MM.1S (cell line): ENCODE results near the gene SLC12A7.
"Not testable (repeated sequence)": the region's sequence is repeated elsewhere in the genome, so short reads cannot be mapped to it uniquely, and the experiment has no call there.

Experiments used
- DNase-seq: peaks from one replicate; pipeline ENCODE4 v3.0.0-alpha.2; 2015
- H2AFZ ChIP-seq: fragments of 300-600 bp; sonication (generic); 2 replicates; pipeline ENCODE4 v1.6.0; 2016; ENCODE audit warnings: antibody characterized with exemption, low read length
- H3F3A ChIP-seq: fragments of 300-600 bp; sonication (generic); 2 replicates; pipeline ENCODE4 v1.6.1; 2016; ENCODE audit warnings: mild to moderate bottlenecking, antibody characterized with exemption, low read length, moderate library complexity, mixed read lengths; ENCODE audit not compliant: insufficient read depth
- H3K27ac ChIP-seq: fragments of 300-600 bp; sonication (generic); 2 replicates; pipeline ENCODE4 v1.5.1; 2016; ENCODE audit warnings: mild to moderate bottlenecking, low read length
- H3K27me3 ChIP-seq: fragments of 300-600 bp; sonication (generic); replicated peaks from 2 replicates; pipeline ENCODE4 v1.6.0; 2016; ENCODE audit warnings: low read length; ENCODE audit not compliant: insufficient read depth
- H3K36me3 ChIP-seq: fragments of 300-600 bp; sonication (generic); replicated peaks from 2 replicates; pipeline ENCODE4 v1.6.1; 2016; ENCODE audit warnings: mild to moderate bottlenecking, low read length, mixed read lengths; ENCODE audit not compliant: insufficient read depth
- H3K4me1 ChIP-seq: fragments of 300-600 bp; sonication (generic); 2 replicates; pipeline ENCODE4 v1.6.1; 2016; ENCODE audit warnings: low read length, mixed read lengths
- H3K4me2 ChIP-seq: fragments of 300-600 bp; sonication (generic); 2 replicates; pipeline ENCODE4 v1.6.0; 2016; ENCODE audit warnings: low read depth, low read length
- H3K4me3 ChIP-seq: fragments of 300-600 bp; sonication (generic); 2 replicates; pipeline ENCODE4 v1.5.1; 2016; ENCODE audit warnings: low read length, mixed read lengths
- H3K79me2 ChIP-seq: fragments of 300-600 bp; sonication (generic); 2 replicates; pipeline ENCODE4 v1.6.1; 2016; ENCODE audit warnings: mixed run types, low read length, mixed read lengths
- H3K9ac ChIP-seq: fragments of 300-600 bp; sonication (generic); 2 replicates; pipeline ENCODE4 v1.6.1; 2016; ENCODE audit warnings: low read length, mixed read lengths
- H3K9me2 ChIP-seq: fragments of 300-600 bp; sonication (generic); replicated peaks from 2 replicates; pipeline ENCODE4 v1.6.1; 2016; ENCODE audit warnings: mild to moderate bottlenecking, low read length, mixed read lengths; ENCODE audit not compliant: insufficient read depth
- H3K9me3 ChIP-seq: fragments of 300-600 bp; sonication (generic); replicated peaks from 2 replicates; pipeline ENCODE4 v1.6.1; 2016; ENCODE audit warnings: mild to moderate bottlenecking, low read length, mixed read lengths; ENCODE audit not compliant: insufficient read depth
- H4K20me1 ChIP-seq: fragments of 300-600 bp; sonication (generic); 2 replicates; pipeline ENCODE4 v1.6.1; 2016; ENCODE audit warnings: mild to moderate bottlenecking, low read length, moderate library complexity, mixed read lengths; ENCODE audit not compliant: insufficient read depth
- EZH2 ChIP-seq: fragments of 300-600 bp; sonication (generic); optimal IDR thresholded peaks from 2 replicates; pipeline ENCODE3; 2017; ENCODE audit warnings: low read depth, mild to moderate bottlenecking, antibody characterized with exemption, low read length, mixed read lengths
- EZH2phosphoT487 ChIP-seq: fragments of 300-600 bp; sonication (generic); IDR thresholded peaks from 2 replicates; pipeline ENCODE4 v1.6.1; 2018; ENCODE audit warnings: antibody characterized with exemption, low read length
- TF ChIP-seq, protein P1 (sequence below): fragments of 300-600 bp; sonication (generic); IDR thresholded peaks from 2 replicates; pipeline ENCODE4 v1.5.1; 2016; ENCODE audit warnings: antibody characterized with exemption, low read length, mixed read lengths

Gene SLC12A7

DNA sequence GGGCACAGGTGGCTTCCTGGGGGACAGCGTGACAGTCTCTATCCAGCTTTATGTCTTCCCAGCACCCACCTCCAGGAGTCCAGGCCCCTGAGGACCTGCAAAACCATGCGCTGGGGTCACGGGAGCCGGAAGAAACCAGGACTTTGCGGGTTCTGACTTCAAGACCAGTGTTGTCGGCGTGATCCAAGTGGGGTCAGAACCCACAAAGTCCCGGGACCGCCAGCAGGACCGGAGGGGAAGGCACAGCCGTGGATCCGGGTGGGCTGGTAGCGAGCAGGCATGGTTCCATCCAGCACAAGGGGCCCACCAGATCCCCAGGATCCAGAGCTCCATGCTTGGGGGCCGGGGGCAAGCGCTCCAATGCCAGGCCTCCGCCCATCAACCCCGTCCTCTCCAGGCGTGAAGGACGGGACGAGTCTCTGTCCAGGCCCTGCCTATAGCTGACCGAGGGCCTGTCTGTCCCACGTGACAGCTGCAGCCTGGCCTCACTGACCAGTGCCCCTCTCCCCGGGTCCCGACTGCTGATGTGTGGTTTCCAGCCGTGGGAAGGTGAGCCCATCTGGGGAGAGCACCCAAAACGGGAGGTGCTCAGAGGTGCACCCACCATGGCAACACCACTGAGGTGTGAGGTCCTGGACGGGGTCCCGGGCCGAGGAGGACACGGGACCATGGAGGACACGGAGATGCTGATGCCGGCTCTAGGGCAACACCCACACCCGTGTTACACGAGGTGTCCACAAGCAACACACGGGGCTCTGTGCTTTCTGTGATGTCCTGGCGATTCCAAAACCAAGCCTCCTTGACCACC, 48.9 kb downstream of the SLC12A7 start:
- Histone ChIP-seq H2AFZ (no peak overlapping the region), H3K36me3 (no peaks in the 10 kb centered on the region), H3K9me3 (no peaks in the 10 kb centered on the region), H3K27ac (no peak overlapping the region), H3K79me2 (no peaks in the 10 kb centered on the region), H3K4me1 (no peaks in the 10 kb centered on the region), H3F3A (no peaks in the 10 kb centered on the region), H3K9me2 (no peaks in the 10 kb centered on the region), H3K4me2 (no peak overlapping the region), H4K20me1 (no peaks in the 10 kb centered on the region), H3K27me3 (no peaks in the 10 kb centered on the region), H3K9ac (no peak overlapping the region), H3K4me3 (no peak overlapping the region)
- DNase-seq = no peak
- TF ChIP-seq EZH2phosphoT487 (no peak), EZH2 (no peak)
- TF ChIP-seq, protein P1, sequence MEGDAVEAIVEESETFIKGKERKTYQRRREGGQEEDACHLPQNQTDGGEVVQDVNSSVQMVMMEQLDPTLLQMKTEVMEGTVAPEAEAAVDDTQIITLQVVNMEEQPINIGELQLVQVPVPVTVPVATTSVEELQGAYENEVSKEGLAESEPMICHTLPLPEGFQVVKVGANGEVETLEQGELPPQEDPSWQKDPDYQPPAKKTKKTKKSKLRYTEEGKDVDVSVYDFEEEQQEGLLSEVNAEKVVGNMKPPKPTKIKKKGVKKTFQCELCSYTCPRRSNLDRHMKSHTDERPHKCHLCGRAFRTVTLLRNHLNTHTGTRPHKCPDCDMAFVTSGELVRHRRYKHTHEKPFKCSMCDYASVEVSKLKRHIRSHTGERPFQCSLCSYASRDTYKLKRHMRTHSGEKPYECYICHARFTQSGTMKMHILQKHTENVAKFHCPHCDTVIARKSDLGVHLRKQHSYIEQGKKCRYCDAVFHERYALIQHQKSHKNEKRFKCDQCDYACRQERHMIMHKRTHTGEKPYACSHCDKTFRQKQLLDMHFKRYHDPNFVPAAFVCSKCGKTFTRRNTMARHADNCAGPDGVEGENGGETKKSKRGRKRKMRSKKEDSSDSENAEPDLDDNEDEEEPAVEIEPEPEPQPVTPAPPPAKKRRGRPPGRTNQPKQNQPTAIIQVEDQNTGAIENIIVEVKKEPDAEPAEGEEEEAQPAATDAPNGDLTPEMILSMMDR = no peak

DNA sequence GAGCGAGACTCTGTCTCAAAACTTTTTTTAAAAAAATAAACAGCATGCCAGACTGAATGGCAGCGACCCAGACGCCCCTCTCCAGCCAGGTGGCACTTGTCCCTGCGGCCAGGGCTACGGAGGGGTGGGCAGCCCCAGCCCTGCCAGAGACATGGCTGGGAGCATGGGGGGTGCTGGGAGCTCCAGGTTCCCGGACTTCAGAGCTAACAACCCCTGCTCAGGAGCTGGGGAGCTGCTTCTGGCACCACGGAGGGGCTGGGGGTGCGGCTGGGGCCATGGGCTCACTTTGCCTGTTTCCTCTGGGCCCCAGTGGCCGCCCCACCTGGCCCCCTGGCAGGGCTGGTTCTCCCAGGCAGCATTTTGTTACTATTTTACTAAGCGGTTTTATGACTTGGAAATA, 49.9 kb downstream of the SLC12A7 start:
- H4K20me1 ChIP-seq = no peaks in the 10 kb centered on the region
- no peaks in the 10 kb centered on the region for H3K27me3 ChIP-seq
- TF ChIP-seq EZH2 (no peak), EZH2phosphoT487 (no peak)
- TF ChIP-seq, protein P1 = no peak
- H3K9me2 ChIP-seq = no peaks in the 10 kb centered on the region
- no peaks in the 10 kb centered on the region for H3K4me1 ChIP-seq
- no peaks in the 10 kb centered on the region for H3K79me2 ChIP-seq
- no peak overlapping the region for H3K9ac ChIP-seq
- no peaks in the 10 kb centered on the region for H3K9me3 ChIP-seq
- H3K27ac ChIP-seq = no peak overlapping the region
- no peak overlapping the region for H3K4me3 ChIP-seq
- DNase-seq = no peak
- H3K36me3 ChIP-seq = no peaks in the 10 kb centered on the region
- H3F3A ChIP-seq = no peaks in the 10 kb centered on the region
- no peak overlapping the region for H2AFZ ChIP-seq
- H3K4me2 ChIP-seq = no peak overlapping the region

DNA sequence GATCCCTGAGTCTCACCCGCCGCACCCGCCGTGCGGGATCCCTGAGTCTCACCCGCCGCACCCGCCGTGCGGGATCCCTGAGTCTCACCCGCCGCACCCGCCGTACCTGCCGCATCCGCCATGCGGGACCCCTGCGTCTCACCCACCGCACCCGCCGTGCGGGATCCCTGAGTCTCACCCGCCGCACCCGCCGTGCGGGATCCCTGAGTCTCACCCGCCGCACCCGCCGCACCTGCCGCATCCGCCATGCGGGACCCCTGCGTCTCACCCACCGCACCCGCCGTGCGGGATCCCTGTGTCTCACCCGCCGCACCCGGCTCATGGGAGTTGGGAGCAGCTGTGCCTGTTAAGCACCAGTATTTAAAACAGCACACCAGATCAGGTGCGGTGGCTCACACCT, 50.6 kb downstream of the SLC12A7 start:
- DNase-seq, H3K79me2 ChIP-seq, H3K9me2 ChIP-seq, H3K9ac ChIP-seq, H3K36me3 ChIP-seq, H3K27me3 ChIP-seq, H3F3A ChIP-seq, H3K4me3 ChIP-seq, H3K4me2 ChIP-seq, H3K4me1 ChIP-seq, H2AFZ ChIP-seq, H3K9me3 ChIP-seq, H4K20me1 ChIP-seq, H3K27ac ChIP-seq: not testable (repeated sequence)

DNA sequence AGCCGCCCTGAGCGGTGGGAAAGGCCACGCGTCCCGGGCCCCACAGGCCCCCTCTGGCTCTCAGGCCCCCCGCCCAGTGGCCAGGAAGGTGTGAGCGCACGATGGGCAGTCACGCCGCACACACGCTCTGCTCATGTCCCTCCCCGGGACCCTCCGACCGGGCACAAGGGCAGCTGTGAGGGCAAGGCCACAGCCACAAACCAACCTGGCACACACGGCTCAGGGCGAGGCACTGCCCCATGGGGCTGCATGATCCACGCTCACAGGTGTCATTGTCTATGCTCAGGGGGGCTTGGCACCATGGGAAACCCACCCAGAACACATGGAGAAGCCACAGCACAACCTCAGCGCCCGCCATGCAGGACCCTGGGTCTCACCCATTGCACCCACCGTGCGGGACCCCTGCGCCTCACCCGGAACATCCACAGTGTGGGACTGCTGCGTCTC, 51.3 kb downstream of the SLC12A7 start:
- no peak overlapping the region for H3K4me2 ChIP-seq
- no peak overlapping the region for H3K27ac ChIP-seq
- H3K36me3 ChIP-seq = no peaks in the 10 kb centered on the region
- H3K4me1 ChIP-seq = no peaks in the 10 kb centered on the region
- no peaks in the 10 kb centered on the region for H3K79me2 ChIP-seq
- no peak for TF ChIP-seq EZH2
- TF ChIP-seq EZH2phosphoT487 = no peak
- TF ChIP-seq, protein P1 = no peak
- no peak overlapping the region for H3K9ac ChIP-seq
- H2AFZ ChIP-seq = no peak overlapping the region
- H3F3A ChIP-seq = no peaks in the 10 kb centered on the region
- no peaks in the 10 kb centered on the region for H3K9me2 ChIP-seq
- no peak for DNase-seq
- no peaks in the 10 kb centered on the region for H3K27me3 ChIP-seq
- no peak overlapping the region for H3K4me3 ChIP-seq
- H4K20me1 ChIP-seq = no peaks in the 10 kb centered on the region
- no peaks in the 10 kb centered on the region for H3K9me3 ChIP-seq
